OCI-LY7 (cell line): ENCODE results near the gene KCTD3. TPM values are rescaled to one million over a fixed set of nuclear protein-coding genes. Genes with fewer than 3 reads are reported as not detected.

ENCODE experiments used
- BruUV-seq: library from RNA; stranded (reverse); fragments of 400-500 nt; replicated peaks from 2 replicates; lab custom pipeline; 2021; lab: Mats Ljungman, UMichigan
- CTCF ChIA-PET: fragments of 300-600 bp; sonication (Branson Sonifier 250); formaldehyde crosslinking; loops from one replicate; lab custom pipeline; 2022; ENCODE audit warnings: antibody characterized with exemption; ENCODE audit not compliant: unreplicated experiment; lab: Charles Lee
- POLR2A ChIA-PET: fragments of 300-600 bp; sonication (Branson Sonifier 250); formaldehyde crosslinking; loops from one replicate; lab custom pipeline; 2022; ENCODE audit warnings: antibody characterized with exemption; lab: Charles Lee
- DNase-seq: peaks from one replicate; pipeline ENCODE4 v3.0.0-alpha.2; 2015; ENCODE audit warnings: low spot score
- H2AFZ ChIP-seq: fragments of 200-600 bp; sonication (generic), shearing (Covaris generic); 2 replicates; pipeline ENCODE4 v1.6.1; 2014; ENCODE audit warnings: mild to moderate bottlenecking, antibody characterized with exemption, low read length, moderate library complexity
- H3K27ac ChIP-seq: fragments of 200-600 bp; sonication (generic); 2 replicates; pipeline ENCODE4 v1.5.1; 2014; ENCODE audit warnings: mixed run types, low read depth, mild to moderate bottlenecking, moderate library complexity, low read length, inconsistent platforms; ENCODE audit not compliant: poor library complexity, severe bottlenecking
- H3K36me3 ChIP-seq: fragments of 200-600 bp; sonication (generic); 2 replicates; pipeline ENCODE4 v1.6.1; 2014; ENCODE audit warnings: mild to moderate bottlenecking, antibody characterized with exemption, low read length, moderate library complexity, mixed read lengths; ENCODE audit not compliant: insufficient read depth
- H3K4me1 ChIP-seq: fragments of 200-600 bp; sonication (generic); 2 replicates; pipeline ENCODE4 v1.5.1; 2014; ENCODE audit warnings: mild to moderate bottlenecking, low read length; ENCODE audit not compliant: insufficient read depth, poor library complexity, severe bottlenecking
- H3K4me2 ChIP-seq: fragments of 200-600 bp; sonication (generic); 2 replicates; pipeline ENCODE4 v1.6.1; 2014; ENCODE audit warnings: mild to moderate bottlenecking, low read length
- H3K4me3 ChIP-seq: fragments of 200-600 bp; sonication (generic); 2 replicates; pipeline ENCODE4 v1.5.1; 2014; ENCODE audit warnings: mild to moderate bottlenecking, low read depth, low read length; ENCODE audit not compliant: poor library complexity, severe bottlenecking
- H3K79me2 ChIP-seq: fragments of 200-600 bp; sonication (generic); 2 replicates; pipeline ENCODE4 v1.6.1; 2016; ENCODE audit warnings: low read depth, mild to moderate bottlenecking, low read length, moderate library complexity, mixed read lengths; ENCODE audit not compliant: insufficient read depth
- H3K9me2 ChIP-seq: fragments of 200-600 bp; sonication (generic); 2 replicates; pipeline ENCODE4 v1.6.1; 2016; ENCODE audit warnings: mild to moderate bottlenecking, low read length, mixed read lengths; ENCODE audit not compliant: insufficient read depth
- H3K9me3 ChIP-seq: fragments of 200-600 bp; sonication (generic); 2 replicates; pipeline ENCODE4 v1.6.1; 2014; ENCODE audit warnings: mild to moderate bottlenecking, mixed run types, low read length, mixed read lengths
- H4K20me1 ChIP-seq: fragments of 200-600 bp; sonication (generic); 2 replicates; pipeline ENCODE4 v1.6.1; 2014; ENCODE audit warnings: mild to moderate bottlenecking, antibody characterized with exemption, low read length, moderate library complexity, mixed read lengths; ENCODE audit not compliant: insufficient read depth
- EZH2phosphoT487 ChIP-seq: fragments of 200-600 bp; sonication (generic); IDR thresholded peaks from 2 replicates; pipeline ENCODE4 v1.6.1; 2018; ENCODE audit warnings: low read depth, borderline replicate concordance, mild to moderate bottlenecking, mixed run types, antibody characterized with exemption, low read length, moderate library complexity, mixed read lengths
- intact Hi-C: fragments of 100-400 bp; cut with micrococcal nuclease; formaldehyde crosslinking; loops from one replicate; pipeline ENCODE4 v1.10.0; 2022; ENCODE audit not compliant: unreplicated experiment
- total RNA-seq, 2 experiments: library from RNA; depleted of rRNA in 1 of 2; stranded (reverse); fragments of >200 nt in 1 of 2; shearing (Covaris generic) in 1 of 2; gene quantifications; 2 replicates each; pipeline ENCODE4 v1.2.3, GENCODE V29; 2014 to 2022
- TF ChIP-seq, protein P1 (sequence below): fragments of 200-600 bp; sonication (generic); conservative IDR thresholded peaks from 2 replicates; pipeline ENCODE4 v1.5.1; 2014; ENCODE audit warnings: mild to moderate bottlenecking, antibody characterized with exemption, low read length, moderate library complexity, mixed read lengths

KCTD3 gene
- total RNA-seq, 2 experiments from 2014 or later, result 0.13 to 3.4 TPM

DNA sequence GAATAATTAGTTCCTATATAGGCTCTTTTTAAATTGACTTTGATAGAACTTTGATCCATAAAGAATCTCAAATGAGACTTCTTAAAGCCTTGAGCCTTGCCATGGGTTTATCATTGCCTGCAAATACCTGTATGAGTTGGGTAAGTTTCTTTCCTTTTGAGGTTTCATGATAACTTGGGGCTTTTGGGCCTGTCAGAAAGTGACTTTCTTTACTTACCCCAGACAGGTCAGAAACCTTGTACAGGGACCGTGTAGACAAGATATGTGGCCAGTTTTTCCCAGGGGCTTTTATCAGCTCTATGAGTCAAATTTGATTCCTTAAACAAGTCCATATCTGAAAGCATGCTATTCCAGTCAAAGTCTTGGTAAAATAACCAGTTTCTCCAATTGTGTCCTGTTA lies 17.3 kb downstream of the KCTD3 start:
- DNase-seq, result no peak
- TF ChIP-seq, protein P1, sequence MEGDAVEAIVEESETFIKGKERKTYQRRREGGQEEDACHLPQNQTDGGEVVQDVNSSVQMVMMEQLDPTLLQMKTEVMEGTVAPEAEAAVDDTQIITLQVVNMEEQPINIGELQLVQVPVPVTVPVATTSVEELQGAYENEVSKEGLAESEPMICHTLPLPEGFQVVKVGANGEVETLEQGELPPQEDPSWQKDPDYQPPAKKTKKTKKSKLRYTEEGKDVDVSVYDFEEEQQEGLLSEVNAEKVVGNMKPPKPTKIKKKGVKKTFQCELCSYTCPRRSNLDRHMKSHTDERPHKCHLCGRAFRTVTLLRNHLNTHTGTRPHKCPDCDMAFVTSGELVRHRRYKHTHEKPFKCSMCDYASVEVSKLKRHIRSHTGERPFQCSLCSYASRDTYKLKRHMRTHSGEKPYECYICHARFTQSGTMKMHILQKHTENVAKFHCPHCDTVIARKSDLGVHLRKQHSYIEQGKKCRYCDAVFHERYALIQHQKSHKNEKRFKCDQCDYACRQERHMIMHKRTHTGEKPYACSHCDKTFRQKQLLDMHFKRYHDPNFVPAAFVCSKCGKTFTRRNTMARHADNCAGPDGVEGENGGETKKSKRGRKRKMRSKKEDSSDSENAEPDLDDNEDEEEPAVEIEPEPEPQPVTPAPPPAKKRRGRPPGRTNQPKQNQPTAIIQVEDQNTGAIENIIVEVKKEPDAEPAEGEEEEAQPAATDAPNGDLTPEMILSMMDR, result no peak
- no peak for TF ChIP-seq EZH2phosphoT487
- H3K4me3 ChIP-seq, result no peak overlapping the region
- H3K9me3 ChIP-seq, result 0 out of 2 replicates have a peak, but pooled peaks cover 3% of the 10 kb centered on the region
- CTCF ChIA-PET, result no interaction called here
- intact Hi-C loops, result no loop called here
- BruUV-seq, result no TSS peak
- H3K36me3 ChIP-seq, result no peaks in the 10 kb centered on the region
- no peak overlapping the region for H3K4me2 ChIP-seq
- no peaks in the 10 kb centered on the region for H3K9me2 ChIP-seq
- POLR2A ChIA-PET, result interaction anchor here (0.6 kb wide), 1 partner anchor 1227 kb away, joined by 3 read pairs; no protein-coding TSS in a partner anchor
- H3K27ac ChIP-seq, result no peak overlapping the region
- no peaks in the 10 kb centered on the region for H3K79me2 ChIP-seq
- no peaks in the 10 kb centered on the region for H3K4me1 ChIP-seq
- H4K20me1 ChIP-seq, result no peaks in the 10 kb centered on the region
- H2AFZ ChIP-seq, result no peak overlapping the region

DNA sequence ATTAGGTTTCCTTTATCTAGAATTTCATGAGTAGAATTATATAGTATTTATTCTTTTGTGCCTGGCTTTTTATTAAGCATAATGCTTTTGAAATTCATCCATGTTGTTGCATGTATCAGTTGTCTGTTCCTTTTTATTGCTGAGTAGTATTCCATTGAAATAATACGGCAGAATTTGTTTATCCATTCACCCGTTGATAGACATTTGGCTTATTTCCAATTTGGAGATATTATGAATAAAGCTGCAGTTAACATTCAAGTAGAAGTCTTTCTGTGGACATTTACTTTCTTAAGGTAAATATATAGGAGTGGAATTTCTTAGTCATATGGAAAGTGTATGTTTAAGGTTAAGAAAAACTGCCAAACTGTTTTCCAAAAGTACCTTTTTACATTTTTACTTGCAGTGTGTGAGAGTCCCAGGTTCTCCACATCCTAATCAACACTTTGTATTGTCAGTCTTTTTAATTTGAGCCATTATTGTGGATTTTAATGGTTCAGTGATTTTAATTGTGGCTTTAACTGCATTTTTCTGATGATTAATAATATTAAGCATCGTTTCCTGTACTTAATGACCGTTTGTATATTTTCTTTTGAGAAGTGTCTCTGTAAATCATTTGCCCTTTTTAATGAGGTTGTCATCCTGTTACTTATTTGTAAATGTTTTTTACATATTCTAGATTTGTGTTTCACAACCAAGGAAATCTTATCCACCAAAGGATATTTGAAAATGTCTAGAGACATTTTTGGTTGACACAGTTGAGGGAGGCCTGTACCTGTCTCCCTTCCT lies 22.7 kb downstream of the KCTD3 start:
- BruUV-seq, result no TSS peak
- ChIA-PET CTCF (no interaction called here), POLR2A (no interaction called here)
- intact Hi-C loops, result no loop called here
- no peaks in the 10 kb centered on the region for H4K20me1 ChIP-seq
- no peaks in the 10 kb centered on the region for H3K9me2 ChIP-seq
- H3K9me3 ChIP-seq, result 0 out of 2 replicates have a peak, but pooled peaks cover 3% of the 10 kb centered on the region
- no peak overlapping the region for H2AFZ ChIP-seq
- no peak for DNase-seq
- H3K36me3 ChIP-seq, result no peaks in the 10 kb centered on the region
- H3K4me3 ChIP-seq, result no peak overlapping the region
- no peak overlapping the region for H3K27ac ChIP-seq
- H3K4me1 ChIP-seq, result no peaks in the 10 kb centered on the region
- TF ChIP-seq, protein P1, result no peak
- no peak for TF ChIP-seq EZH2phosphoT487
- no peaks in the 10 kb centered on the region for H3K79me2 ChIP-seq
- no peak overlapping the region for H3K4me2 ChIP-seq
